AG09309 (cell line): Measurements from ENCODE around the gene LCAT.
A peak's percentile ranks its signal among the peaks of the same experiment; 100 is the strongest.

ENCODE experiments used
- DNase-seq: peaks from one replicate; pipeline ENCODE4 v3.0.0-alpha.2; 2010; ENCODE audit warnings: low read depth
- H3K4me3 ChIP-seq: 2 replicates; pipeline ENCODE4 v1.5.1; 2011; ENCODE audit warnings: mild to moderate bottlenecking, low read depth, low read length, moderate library complexity; ENCODE audit not compliant: control insufficient read depth
- TF ChIP-seq, protein P1 (sequence below): IDR thresholded peaks from 2 replicates; pipeline ENCODE4 v1.5.1; 2011; ENCODE audit warnings: mild to moderate bottlenecking, low read depth, low read length, inconsistent platforms; ENCODE audit not compliant: insufficient read depth, control insufficient read depth; ENCODE audit errors: missing control alignments

The LCAT gene

DNA sequence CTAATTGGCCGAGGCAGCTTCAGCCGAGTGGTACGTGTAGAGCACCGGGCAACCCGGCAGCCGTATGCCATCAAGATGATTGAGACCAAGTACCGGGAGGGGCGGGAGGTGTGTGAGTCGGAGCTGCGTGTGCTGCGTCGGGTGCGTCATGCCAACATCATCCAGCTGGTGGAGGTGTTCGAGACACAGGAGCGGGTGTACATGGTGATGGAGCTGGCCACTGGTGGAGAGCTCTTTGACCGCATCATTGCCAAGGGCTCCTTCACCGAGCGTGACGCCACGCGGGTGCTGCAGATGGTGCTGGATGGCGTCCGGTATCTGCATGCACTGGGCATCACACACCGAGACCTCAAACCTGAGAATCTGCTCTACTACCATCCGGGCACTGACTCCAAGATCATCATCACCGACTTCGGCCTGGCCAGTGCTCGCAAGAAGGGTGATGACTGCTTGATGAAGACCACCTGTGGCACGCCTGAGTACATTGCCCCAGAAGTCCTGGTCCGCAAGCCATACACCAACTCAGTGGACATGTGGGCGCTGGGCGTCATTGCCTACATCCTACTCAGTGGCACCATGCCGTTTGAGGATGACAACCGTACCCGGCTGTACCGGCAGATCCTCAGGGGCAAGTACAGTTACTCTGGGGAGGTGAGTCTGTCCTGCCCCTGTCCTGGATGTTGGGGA, 34.7 kb downstream of the LCAT start:
- no peak for DNase-seq
- no peak overlapping the region for H3K4me3 ChIP-seq
- TF ChIP-seq, protein P1, sequence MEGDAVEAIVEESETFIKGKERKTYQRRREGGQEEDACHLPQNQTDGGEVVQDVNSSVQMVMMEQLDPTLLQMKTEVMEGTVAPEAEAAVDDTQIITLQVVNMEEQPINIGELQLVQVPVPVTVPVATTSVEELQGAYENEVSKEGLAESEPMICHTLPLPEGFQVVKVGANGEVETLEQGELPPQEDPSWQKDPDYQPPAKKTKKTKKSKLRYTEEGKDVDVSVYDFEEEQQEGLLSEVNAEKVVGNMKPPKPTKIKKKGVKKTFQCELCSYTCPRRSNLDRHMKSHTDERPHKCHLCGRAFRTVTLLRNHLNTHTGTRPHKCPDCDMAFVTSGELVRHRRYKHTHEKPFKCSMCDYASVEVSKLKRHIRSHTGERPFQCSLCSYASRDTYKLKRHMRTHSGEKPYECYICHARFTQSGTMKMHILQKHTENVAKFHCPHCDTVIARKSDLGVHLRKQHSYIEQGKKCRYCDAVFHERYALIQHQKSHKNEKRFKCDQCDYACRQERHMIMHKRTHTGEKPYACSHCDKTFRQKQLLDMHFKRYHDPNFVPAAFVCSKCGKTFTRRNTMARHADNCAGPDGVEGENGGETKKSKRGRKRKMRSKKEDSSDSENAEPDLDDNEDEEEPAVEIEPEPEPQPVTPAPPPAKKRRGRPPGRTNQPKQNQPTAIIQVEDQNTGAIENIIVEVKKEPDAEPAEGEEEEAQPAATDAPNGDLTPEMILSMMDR: no peak

DNA sequence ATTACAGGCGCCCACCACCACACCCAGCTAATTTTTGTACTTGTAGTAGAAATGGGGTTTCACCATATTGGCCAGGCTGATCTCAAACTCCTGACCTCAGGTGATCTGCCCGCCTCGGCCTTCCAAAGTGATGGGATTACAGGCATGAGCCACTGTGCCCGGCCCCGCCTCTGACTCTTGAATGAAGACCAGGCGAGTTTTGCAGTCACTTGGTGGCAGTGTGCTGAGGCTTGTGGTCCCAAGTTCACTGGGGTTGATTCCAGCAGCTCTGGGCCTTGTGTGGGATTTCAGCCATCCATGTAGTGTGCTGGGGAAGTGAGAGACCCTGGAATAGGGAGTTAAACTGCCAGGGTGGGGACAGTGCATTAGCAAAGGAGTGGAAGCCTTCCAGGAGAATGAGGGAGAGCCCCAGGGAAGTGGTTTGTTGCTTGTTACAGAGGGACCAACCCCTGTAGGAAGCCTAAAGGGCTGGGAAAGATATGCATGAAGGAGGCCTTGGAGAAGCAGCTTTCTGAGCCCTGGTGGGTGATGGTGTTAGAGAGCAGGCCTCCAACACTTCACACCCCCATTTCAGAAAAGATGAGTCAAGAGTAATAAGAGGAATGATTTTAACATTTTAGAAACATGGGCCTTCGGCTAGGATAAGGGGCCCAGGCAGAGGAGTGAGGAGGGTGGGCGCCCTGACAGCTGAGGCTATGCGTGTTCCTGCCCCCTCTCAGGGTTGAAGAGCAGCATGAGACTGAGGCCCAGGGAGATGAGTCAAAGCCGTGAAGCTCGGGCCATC, 36.3 kb downstream of the LCAT start:
- H3K4me3 ChIP-seq: no peak overlapping the region
- TF ChIP-seq, protein P1: no peak
- no peak for DNase-seq

DNA sequence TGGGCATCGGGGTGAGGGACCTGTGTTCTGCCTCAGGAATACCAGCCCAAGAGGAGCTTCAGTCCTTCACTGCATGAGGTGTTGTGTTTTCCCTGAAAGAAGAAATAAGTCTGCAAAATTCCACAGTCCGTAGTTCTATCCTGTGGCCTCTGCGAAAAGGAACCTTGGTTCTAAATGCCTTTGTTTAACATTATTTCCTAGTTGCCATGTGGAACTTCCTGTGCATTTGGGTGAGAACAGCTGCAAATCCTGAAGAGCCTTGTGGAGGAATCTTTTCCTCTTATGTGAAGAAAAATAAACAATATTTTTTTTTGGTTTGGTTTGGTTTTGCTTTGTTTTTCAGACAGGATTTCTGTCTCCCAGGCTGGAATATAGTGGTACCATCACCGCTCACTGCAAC, 41.1 kb downstream of the LCAT start:
- TF ChIP-seq, protein P1: no peak
- DNase-seq: no peak
- no peak overlapping the region for H3K4me3 ChIP-seq

DNA sequence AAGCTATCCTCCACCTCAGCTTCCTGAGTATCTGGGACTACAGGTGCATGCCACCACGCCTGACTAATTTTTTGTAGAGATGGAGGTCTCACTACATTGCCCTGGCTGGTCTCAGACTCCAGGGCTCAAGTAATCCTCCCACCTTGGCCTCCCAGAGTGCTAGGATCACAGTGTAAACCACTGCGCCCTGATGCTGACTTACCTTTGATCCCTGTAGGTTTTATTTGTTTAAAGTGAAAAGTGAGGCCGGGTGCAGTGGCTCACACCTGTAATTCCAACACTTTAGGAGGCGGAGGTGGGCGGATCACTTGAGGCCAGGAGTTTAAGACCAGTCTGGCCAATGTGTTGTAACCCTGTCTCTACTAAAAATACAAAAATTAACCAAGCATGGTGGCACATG, 42.2 kb downstream of the LCAT start:
- no peak for DNase-seq
- no peak overlapping the region for H3K4me3 ChIP-seq

DNA sequence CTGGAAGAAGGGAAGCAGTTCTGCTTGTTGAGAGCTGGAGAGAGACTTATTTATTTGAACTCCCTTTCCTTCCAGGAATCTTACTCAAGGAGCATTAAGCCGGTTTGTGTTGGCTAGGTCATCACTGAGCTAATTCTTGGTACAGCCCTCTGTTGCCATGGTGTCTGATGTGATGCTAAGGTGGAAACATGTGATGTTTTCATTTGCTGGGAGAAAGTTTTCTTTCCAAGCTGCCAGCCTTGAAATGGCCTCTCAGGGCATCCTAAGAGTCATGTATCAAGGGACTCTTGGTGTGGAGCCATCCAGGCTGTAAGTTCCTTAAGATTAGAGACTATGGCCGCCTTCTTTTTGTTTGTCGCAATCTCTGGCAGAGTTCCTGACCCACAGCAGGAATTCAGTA, 46.7 kb downstream of the LCAT start:
- no peak for DNase-seq
- TF ChIP-seq, protein P1: no peak
- no peak overlapping the region for H3K4me3 ChIP-seq

More for the DNA sequence above, 42.2 kb downstream of the LCAT start:
- TF ChIP-seq, protein P1: no peak

DNA sequence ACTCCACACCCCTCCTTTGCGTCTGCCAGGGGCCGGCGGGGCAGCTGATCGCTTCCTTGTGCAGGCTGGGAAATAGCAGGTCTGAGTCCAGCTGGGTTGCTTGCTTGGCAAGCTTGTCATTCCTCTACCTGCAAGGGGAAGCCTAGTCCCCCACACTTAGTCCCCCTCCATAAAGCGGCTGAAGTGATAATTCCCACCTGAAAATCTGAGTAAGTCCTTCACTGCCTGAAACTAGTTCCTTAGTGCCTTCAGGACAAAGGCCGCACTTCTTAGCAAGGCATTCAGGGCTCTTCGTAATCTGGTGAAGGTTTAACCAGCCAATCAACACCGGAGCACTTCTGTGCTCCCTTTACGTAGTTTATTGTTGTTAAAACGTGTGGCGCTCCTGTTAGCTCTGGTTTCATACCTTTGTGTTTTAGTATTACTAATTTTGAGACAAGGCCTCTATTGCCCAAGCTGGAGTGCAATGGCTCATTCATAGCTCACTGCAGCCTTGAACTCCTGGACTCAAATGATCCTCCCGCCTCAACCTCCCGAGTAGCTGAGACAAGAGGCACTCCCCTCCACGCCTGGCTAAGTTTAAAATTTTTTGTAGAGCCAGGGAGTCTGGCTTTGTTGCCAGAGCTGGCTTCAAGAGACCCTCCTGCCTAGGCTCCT, 50.0 kb downstream of the LCAT start:
- no peak for DNase-seq
- peak overlapping the region; percentile 86 for H3K4me3 ChIP-seq
- TF ChIP-seq, protein P1: no peak
